IPS-20b (cell line): ENCODE measurements around the gene HOXD3.
A peak's percentile ranks its signal among the peaks of the same experiment; 100 is the strongest.

Experiments
- H3K27ac ChIP-seq: one replicate; pipeline ENCODE4 v1.5.1; 2013; ENCODE audit warnings: low read length
- H3K27me3 ChIP-seq: 2 replicates; pipeline ENCODE4 v1.6.1; 2013; ENCODE audit warnings: mild to moderate bottlenecking, low read length, inconsistent platforms; ENCODE audit not compliant: insufficient read depth
- H3K36me3 ChIP-seq: 2 replicates; pipeline ENCODE4 v1.6.1; 2013; ENCODE audit warnings: low read depth, mild to moderate bottlenecking, inconsistent platforms, low read length, moderate library complexity; ENCODE audit not compliant: insufficient read depth
- H3K4me1 ChIP-seq: 2 replicates; pipeline ENCODE4 v1.6.1; 2013; ENCODE audit warnings: mild to moderate bottlenecking, control low read depth, inconsistent platforms, low read length, moderate library complexity; ENCODE audit not compliant: insufficient read depth
- H3K4me3 ChIP-seq: 2 replicates; pipeline ENCODE4 v1.5.1; 2013; ENCODE audit warnings: mild to moderate bottlenecking, low read length, inconsistent platforms
- H3K9ac ChIP-seq: 2 replicates; pipeline ENCODE4 v1.6.1; 2013; ENCODE audit warnings: low read depth, mild to moderate bottlenecking, inconsistent platforms, low read length, moderate library complexity
- H3K9me3 ChIP-seq: 2 replicates; pipeline ENCODE4 v1.6.1; 2013; ENCODE audit warnings: mild to moderate bottlenecking, low read depth, low read length, inconsistent platforms; ENCODE audit not compliant: insufficient read depth

HOXD3 gene

DNA sequence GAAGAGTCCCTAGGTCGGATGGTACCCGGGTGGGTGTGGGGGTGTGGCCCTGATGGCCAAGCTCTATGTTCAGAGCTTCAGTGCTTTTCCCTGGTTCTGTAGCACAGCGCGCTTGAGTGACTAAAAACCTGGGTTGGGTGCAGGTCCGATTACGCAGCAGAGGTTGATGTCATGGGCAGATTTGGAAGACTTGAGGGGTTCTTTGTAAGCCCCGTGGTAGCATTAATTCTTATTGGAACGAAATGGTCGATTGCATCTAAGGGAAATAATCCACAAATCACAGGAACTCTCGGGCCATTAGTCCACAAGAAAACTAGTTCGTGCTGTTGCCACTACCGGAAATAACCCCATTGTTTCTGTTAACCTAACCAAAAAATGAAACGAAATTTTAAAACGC is 18.6 kb upstream of the HOXD3 start:
- no peaks in the 10 kb centered on the region for H3K36me3 ChIP-seq
- no peak overlapping the region for H3K27ac ChIP-seq
- H3K27me3 ChIP-seq, result peaks cover 100% of the 10 kb centered on the region
- H3K9ac ChIP-seq, result no peak overlapping the region
- no peak overlapping the region for H3K4me3 ChIP-seq
- H3K9me3 ChIP-seq, result no peaks in the 10 kb centered on the region; the same call in 1 of the 2 replicates
- H3K4me1 ChIP-seq, result no peaks in the 10 kb centered on the region

DNA sequence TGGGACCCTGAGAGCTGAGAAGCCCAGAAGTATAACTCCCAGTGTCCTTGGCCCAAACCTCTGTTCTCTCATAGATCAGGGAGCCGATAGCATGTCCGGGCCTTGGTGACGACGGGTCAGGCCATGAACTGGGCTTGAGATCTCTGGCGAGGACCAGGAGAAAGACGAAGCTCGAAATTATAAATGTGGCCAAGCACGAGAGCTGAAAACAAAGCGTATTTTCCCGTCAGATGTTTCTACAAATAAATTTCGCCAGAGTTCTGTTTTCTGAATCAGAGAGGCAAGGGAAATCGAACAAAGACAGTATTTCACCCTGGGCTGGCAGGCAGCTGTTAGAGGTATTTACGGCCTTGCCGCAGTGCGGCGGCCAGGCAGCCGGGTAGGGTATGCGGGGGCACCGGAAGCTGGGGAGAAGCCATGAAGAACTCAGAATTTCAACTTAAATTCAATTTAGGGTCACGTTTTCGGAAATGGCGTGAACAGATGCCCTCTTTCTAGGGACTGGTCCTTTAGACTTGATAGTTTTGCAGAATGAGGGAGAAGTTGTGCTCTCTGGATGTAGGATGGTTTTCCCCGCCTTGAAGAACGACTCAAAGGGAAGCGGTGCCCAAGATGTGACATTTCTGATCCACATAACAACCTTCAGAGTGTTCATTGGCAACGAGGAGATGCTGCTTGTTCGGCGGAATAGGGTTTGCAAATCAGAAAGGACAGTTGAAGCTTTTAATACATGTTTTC is 18.0 kb upstream of the HOXD3 start:
- Histone ChIP-seq H3K27me3 (peaks cover 100% of the 10 kb centered on the region), H3K27ac (no peak overlapping the region), H3K4me3 (no peak overlapping the region), H3K4me1 (no peaks in the 10 kb centered on the region), H3K9me3 (no peaks in the 10 kb centered on the region; the same call in 1 of the 2 replicates), H3K36me3 (no peaks in the 10 kb centered on the region), H3K9ac (no peak overlapping the region)

DNA sequence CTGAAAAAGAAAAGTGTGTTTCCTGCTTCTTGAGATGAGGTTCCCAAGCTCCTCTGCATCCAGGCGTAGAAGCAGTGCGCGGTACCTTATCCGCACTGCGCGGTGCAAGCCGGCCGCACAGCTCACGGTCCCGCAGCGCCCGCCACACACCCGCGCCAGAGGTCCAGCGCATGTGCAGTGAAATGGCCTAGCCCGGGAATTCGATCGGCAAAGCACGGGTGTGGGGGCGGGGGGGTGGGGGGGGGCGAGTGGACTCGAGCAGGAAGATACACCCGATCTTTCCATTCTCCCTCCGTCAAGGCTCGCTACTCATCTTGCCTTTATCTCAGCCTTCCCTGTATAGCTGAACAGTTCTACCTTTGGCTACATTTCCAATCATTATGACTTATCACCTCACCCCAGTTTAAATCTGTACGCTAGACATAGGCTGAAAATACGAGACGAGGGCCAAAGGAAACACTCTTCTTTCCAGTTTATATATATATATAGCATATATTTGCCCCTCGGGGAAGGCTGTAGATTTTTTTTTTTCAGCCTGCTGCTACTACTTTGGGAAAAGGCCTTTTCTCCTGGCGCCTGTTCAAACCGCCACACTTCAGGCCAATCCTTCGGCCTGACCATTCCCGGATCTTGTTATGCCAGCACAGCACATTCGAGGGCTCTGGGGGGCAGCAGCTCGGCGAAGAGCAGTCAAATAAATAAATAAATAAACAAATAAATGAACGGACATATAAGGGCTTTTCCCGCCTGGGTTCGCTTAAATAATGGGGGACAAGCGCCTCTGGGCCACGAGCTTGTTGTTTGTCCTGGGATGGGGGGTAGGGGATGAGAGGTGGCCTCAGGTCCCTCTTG is 17.2 kb upstream of the HOXD3 start:
- H3K36me3 ChIP-seq, result no peaks in the 10 kb centered on the region
- no peak overlapping the region for H3K27ac ChIP-seq
- peak overlapping the region; percentile 69; the same call in 1 of the 2 replicates for H3K4me3 ChIP-seq
- H3K9ac ChIP-seq, result no peak overlapping the region
- H3K9me3 ChIP-seq, result no peaks in the 10 kb centered on the region; the same call in 1 of the 2 replicates
- H3K27me3 ChIP-seq, result peaks cover 100% of the 10 kb centered on the region
- H3K4me1 ChIP-seq, result no peaks in the 10 kb centered on the region

DNA sequence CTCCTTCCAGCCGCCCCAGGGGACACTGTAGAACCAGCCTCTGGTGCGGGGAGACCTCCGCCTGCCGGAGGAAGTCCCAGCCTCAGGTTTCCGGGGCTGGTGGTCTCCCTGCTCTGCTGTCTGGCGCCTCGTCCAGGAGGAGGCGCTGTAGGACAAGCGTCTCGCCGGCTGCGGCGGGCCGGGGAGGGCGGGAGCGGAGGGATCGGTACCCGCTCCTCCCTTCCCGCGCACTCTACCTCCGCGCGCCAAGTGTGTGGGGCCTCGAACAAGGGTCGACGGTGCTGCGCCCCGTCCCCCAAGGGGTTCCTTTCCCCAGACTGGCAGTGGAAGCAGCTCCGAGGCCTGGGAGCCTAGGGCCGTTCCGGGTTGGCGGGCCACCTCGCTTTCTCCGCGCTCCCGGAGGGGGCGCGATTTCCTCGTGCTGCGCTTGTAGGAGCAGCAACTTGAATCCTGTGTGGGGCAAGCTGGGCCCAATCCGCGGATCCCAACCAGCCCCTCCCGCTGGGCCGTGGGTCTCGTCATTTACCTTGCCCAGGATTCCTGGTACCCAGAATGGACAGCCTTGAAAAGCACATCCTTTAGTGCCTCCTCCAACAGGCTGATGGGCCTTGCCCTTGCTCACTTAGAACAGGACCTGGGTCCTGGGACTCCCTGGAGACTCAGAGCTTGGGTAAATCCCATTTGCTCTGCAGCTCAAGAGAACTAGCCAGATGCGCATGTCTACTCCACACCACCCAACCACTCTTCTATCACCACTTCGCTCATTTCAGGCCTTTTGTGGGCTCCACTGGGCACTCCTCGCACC is 16.4 kb upstream of the HOXD3 start:
- H3K27me3 ChIP-seq, result peaks cover 100% of the 10 kb centered on the region
- H3K4me3 ChIP-seq, result peak overlapping the region; percentile 69
- H3K27ac ChIP-seq, result no peak overlapping the region
- H3K4me1 ChIP-seq, result no peaks in the 10 kb centered on the region
- H3K9me3 ChIP-seq, result no peaks in the 10 kb centered on the region; the same call in 1 of the 2 replicates
- H3K36me3 ChIP-seq, result no peaks in the 10 kb centered on the region
- H3K9ac ChIP-seq, result no peak overlapping the region

DNA sequence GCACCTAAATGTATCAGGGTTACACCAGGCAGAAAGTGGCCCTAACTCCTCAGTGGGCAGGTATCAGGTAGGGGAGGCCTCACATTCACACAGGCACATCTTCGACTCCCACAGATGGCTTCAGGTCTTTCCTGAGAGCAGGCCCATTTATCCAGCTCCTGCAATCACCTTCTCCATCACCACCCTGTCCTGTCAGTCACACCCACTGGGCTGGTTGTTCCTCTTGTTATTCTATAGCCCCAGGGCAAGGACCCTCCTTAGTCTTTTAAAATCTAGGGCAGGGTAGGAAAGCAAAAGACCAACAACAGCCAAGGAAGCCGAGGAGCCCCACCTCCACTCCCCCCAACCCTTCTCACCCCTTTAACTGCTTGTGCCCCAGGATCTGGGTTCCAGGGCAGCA is 14.8 kb upstream of the HOXD3 start:
- H3K4me3 ChIP-seq, result no peak overlapping the region
- no peaks in the 10 kb centered on the region for H3K36me3 ChIP-seq
- peaks cover 100% of the 10 kb centered on the region for H3K27me3 ChIP-seq
- H3K9ac ChIP-seq, result no peak overlapping the region
- no peak overlapping the region for H3K27ac ChIP-seq
- no peaks in the 10 kb centered on the region; the same call in 1 of the 2 replicates for H3K9me3 ChIP-seq
- no peaks in the 10 kb centered on the region for H3K4me1 ChIP-seq

DNA sequence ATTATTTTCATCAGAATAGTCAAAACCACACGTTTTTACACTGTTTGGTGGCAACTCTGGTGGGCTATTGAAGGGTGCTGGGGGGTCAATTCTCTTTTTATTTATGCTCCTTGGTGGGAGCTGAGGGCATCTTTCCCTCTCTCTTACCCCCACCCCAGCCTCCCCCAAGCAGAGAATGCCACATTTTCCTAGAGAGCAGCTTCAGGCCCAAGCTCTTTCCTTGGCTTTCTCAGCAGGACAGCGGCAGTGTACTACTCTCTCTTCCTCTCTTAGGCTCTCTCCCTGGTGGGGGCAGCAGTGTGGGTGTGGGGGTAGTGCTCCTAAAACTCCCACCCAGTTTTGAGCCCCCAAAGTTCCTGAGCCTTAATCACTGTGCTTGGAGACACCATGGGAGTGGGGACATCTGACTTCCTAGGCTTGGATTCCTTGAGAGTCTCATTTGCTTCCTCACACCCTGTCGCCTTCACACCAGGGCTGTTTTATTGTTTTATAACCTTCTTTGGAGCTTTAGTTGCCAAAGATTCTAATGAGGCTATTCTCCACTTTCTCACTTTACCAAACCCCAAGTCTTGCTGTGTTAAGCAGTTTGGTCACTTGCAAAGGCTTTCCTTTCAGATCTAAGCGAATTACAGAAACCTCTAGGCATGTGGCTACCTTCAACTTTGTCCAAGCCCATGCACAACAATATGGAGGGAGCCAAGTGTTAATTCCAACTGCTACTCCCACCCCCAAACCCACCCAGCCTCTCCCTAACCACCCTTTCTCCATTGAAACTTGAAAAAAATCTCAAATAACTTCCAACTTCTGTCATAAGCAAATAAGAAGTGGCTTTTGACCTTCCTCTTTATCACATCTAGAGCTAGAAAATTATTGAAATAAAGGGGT is 11.8 kb upstream of the HOXD3 start:
- no peak overlapping the region for H3K9ac ChIP-seq
- no peaks in the 10 kb centered on the region for H3K4me1 ChIP-seq
- no peak overlapping the region for H3K27ac ChIP-seq
- peaks cover 100% of the 10 kb centered on the region for H3K27me3 ChIP-seq
- H3K36me3 ChIP-seq, result no peaks in the 10 kb centered on the region
- no peak overlapping the region for H3K4me3 ChIP-seq
- no peaks in the 10 kb centered on the region; the same call in 1 of the 2 replicates for H3K9me3 ChIP-seq

DNA sequence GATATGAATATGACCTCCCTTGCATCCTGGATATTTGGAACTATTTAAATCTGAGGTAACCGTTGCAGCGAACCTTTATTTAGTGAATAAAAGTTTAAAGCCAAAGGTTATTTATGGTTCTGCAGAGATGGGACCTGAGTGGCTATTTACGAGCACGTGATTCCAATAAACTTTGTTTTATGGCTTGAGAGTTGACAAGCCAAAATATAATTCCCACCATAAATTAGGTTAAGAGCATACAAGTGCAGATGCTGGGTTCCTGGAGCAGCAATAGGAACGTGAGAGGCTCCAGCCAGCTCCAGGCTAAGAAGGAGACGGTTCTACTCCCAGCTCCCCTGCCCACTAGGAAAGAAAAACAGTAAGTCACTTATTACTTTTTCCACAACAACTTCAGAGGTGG is 11.0 kb upstream of the HOXD3 start:
- peaks cover 100% of the 10 kb centered on the region for H3K27me3 ChIP-seq

DNA sequence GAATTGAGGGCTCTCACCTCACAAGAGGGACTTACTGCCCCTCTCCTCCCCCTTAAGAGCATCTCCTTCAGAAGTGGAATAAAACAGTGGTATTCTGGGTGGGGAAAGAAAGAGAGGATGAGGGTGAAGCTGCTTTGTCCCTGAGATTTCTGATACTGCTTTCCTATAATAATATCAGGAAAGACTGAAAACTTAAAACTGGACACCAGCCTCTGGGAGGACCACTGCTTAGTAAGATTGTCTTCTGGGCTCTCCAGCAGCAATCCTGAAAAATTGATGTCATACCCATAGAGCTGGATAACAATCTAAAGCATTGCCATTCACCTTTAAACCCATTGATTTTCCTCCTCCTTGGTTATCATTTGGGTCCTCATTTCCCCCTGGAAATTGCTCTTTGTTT is 10.5 kb upstream of the HOXD3 start:
- Histone ChIP-seq H3K4me3 (no peak overlapping the region), H3K36me3 (no peaks in the 10 kb centered on the region), H3K27me3 (peaks cover 100% of the 10 kb centered on the region), H3K9ac (no peak overlapping the region), H3K4me1 (no peaks in the 10 kb centered on the region), H3K9me3 (no peaks in the 10 kb centered on the region; the same call in 1 of the 2 replicates), H3K27ac (no peak overlapping the region)

More for the DNA sequence above, 11.0 kb upstream of the HOXD3 start:
- no peak overlapping the region for H3K9ac ChIP-seq
- H3K4me3 ChIP-seq, result no peak overlapping the region
- no peak overlapping the region for H3K27ac ChIP-seq
- no peaks in the 10 kb centered on the region for H3K4me1 ChIP-seq
- no peaks in the 10 kb centered on the region; the same call in 1 of the 2 replicates for H3K9me3 ChIP-seq
- no peaks in the 10 kb centered on the region for H3K36me3 ChIP-seq

DNA sequence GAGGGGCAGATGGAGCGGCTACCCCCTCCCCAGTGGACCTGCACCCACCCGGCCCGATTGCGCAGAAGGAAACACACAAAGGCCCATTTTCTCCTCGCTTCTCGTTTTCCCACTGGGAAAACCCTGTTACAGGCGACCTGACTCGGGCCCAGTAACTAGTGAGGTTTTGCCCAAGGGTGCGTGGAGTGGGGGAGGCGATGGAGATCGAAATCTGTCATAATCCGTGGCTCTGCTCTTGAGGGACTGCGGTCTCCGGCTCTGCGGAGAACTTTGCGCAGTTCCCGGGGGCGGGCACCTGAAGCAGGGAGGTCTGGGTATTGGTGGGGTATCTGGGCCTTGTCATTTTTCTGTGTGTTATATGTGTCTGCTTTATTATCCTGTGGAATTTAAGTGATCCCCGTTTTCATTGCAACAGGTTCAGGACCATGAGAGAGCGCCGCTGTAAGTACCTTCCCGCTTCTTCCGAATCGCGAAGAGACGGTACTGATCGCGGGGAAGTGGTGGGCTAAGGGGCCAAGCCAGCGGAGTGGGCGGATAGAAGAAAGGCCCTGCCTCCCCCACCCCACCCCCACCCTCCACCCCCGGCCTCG is 9.8 kb upstream of the HOXD3 start:
- Histone ChIP-seq H3K36me3 (no peaks in the 10 kb centered on the region), H3K27me3 (peaks cover 100% of the 10 kb centered on the region), H3K4me3 (no peak overlapping the region), H3K9me3 (no peaks in the 10 kb centered on the region; the same call in 1 of the 2 replicates), H3K9ac (no peak overlapping the region), H3K27ac (no peak overlapping the region), H3K4me1 (no peaks in the 10 kb centered on the region)

DNA sequence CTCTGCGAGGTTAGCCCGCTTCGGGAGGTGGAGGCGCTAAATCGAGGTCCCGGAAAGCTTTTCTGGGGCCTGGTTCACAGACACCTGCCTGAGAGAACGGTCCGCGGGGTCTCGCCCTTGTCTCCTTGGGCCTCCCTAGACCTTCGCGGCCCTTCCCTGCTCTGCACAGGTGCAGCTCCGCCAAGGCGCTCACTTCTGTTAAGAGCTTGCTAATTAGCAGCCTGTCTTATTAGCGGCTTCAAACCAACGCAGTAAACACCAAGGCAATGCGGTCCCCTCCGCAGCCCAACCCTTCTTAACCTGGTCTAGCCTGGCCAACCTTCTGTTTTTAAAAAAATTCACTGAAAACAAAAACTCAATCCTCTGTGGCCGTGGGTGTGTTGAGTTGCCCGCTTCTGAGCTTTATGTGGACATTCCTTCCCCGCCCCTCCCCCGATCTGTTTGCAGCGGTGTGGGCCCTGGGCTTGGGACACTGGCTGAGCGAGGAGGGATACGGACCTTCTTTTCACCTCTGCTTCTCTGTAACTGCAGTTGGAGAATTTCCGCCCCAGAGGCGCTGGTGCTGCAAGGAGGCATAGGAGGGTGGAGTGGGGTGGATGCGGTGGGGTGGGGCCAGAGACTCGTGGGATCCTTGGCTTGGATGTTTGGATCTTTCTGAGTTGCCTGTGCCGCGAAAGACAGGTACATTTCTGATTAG is 9.2 kb upstream of the HOXD3 start:
- H3K4me3 ChIP-seq, result no peak overlapping the region
- peaks cover 100% of the 10 kb centered on the region for H3K27me3 ChIP-seq
- H3K27ac ChIP-seq, result no peak overlapping the region
- H3K4me1 ChIP-seq, result no peaks in the 10 kb centered on the region
- no peak overlapping the region for H3K9ac ChIP-seq
- no peaks in the 10 kb centered on the region for H3K36me3 ChIP-seq
- no peaks in the 10 kb centered on the region; the same call in 1 of the 2 replicates for H3K9me3 ChIP-seq
